GM13977 (cell line): ENCODE data around the gene NPTX1.

Experiments used
- DNase-seq: peaks from one replicate; pipeline ENCODE4 v3.0.0; 2012; ENCODE audit warnings: low spot score
- in situ Hi-C: fragments of 300-500 bp; cut with MboI; formaldehyde crosslinking; loops from one replicate; pipeline ENCODE4 v1.12.0; 2022; ENCODE audit warnings: low sequenced_read_pairs, low pct_unique_long_range_greater_than_20kb, mixed read lengths, inconsistent platforms; ENCODE audit not compliant: unreplicated experiment
- TF ChIP-seq, protein P1 (sequence below): IDR thresholded peaks from 2 replicates; pipeline ENCODE4 v1.5.1; 2012; ENCODE audit warnings: mild to moderate bottlenecking, control low read depth; ENCODE audit not compliant: insufficient read depth; ENCODE audit errors: extremely low read depth, missing control alignments

Gene NPTX1

GRCh38 chr17:80451104-80451775, 25.2 kb downstream of the NPTX1 start:
- TF ChIP-seq, protein P1, sequence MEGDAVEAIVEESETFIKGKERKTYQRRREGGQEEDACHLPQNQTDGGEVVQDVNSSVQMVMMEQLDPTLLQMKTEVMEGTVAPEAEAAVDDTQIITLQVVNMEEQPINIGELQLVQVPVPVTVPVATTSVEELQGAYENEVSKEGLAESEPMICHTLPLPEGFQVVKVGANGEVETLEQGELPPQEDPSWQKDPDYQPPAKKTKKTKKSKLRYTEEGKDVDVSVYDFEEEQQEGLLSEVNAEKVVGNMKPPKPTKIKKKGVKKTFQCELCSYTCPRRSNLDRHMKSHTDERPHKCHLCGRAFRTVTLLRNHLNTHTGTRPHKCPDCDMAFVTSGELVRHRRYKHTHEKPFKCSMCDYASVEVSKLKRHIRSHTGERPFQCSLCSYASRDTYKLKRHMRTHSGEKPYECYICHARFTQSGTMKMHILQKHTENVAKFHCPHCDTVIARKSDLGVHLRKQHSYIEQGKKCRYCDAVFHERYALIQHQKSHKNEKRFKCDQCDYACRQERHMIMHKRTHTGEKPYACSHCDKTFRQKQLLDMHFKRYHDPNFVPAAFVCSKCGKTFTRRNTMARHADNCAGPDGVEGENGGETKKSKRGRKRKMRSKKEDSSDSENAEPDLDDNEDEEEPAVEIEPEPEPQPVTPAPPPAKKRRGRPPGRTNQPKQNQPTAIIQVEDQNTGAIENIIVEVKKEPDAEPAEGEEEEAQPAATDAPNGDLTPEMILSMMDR = no peak
- in situ Hi-C loops = no loop called here
- DNase-seq = no peak

DNA sequence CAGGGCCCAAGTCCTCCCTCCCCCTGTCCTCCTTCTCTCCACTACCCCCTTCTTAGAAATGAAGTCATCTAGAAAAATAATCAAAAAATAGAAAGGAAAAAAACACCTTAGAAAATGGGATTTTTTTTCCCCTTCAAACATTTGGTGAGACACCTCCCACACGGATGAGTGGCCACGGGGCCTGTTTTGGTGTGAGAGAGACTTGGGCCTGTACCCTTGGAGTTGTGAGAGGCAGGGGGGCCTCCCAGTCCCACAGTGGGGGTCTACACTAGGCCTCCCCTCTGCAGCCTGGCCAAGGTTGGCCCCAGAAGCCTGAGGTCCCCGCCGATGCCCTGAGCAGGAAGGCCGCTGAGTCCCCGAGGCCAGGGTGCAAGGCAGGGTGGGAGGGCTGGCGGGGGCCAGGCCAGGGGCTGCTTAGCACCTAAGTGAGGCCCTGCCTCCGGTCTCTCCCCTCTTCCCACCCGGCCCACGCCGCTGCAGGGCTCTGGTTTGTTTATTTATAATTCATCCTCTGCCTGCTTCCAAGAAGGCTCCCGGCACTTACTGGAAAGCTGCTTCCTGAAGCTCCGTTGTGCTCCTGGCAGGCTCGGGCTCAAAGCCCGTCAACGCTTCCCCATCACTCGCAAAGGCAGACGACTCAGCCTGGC, 26.4 kb downstream of the NPTX1 start:
- TF ChIP-seq, protein P1 = no peak
- in situ Hi-C loops = no loop called here
- DNase-seq = no peak

DNA sequence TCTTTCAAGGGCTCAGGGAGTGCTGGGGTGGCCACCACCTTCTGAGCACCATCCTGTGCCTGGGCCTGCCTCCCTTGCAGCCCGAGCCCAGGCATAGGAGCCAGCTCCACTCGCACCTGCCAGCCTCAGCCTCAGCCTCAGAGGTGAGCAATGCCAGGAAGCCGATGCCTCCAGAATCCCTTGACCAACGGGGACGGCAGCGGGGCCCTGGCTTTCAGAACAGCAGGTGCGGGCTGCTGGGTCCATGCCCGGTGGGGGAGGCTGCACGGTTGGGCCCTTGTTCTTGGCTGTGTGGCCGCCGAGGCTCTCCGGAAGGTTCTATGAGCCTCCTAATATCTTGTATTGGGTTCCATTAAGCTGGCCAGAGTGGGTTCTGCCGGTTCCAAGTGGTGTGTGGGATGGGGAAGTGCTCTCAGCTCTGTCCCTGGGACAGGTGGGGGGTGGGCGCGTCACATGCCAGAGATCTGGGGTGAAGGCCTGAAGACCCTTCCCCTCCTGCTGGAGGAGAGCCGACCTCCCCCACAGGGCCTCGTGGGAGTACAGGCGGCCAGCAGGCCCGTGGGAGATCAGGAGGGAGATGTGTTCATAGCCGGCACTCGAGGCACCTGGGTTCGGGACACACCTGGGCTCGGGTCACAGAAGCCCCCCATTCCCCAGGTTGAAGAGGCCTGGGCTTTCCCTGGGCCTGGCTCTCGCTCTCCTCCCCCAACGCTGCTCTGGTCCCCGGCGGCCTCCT, 27.0 kb downstream of the NPTX1 start:
- TF ChIP-seq, protein P1 = no peak
- DNase-seq = no peak
- in situ Hi-C loops = no loop called here

- in situ Hi-C loops = no loop called here
- TF ChIP-seq, protein P1 = no peak
- no peak for DNase-seq
Observed at GRCh38 chr17:80447790-80448189, 28.6 kb downstream of the NPTX1 start.

DNA sequence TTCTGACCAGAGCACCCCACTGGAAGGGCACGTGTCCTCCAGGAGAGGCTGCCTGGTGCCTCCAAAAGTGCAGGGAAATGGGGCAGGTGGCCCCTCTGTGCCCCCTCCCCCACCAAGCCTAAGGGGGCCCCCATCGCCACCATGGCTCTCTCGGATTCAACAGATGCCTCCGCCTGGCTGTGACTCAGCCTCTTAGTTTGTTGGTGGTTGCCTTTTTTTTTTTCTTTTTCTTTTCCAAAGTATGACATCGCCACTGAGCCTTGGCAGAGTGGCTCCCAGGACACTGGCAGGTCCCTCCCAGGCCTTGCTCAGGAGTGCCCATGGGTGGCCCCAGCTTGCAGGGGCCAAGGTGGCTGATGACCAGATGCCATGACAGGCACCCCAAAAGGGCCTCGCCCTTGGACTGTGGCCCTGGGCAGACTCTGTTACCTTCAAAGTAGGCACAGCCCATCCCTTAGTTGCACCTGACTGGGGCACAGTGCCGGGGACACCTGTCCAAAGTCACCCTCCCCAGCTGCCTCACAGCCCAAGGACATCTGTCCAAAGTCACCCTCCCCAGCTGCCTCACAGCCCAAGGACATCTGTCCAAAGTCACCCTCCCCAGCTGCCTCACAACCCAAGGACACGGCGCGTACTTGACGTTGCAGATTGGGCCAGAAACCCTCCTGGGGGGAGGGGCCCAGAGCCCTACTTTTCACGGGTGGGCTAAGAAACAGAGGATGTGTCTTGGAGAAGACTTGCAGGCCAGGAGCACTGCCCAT, 29.6 kb downstream of the NPTX1 start:
- in situ Hi-C loops = no loop called here
- TF ChIP-seq, protein P1 = no peak
- no peak for DNase-seq

DNA sequence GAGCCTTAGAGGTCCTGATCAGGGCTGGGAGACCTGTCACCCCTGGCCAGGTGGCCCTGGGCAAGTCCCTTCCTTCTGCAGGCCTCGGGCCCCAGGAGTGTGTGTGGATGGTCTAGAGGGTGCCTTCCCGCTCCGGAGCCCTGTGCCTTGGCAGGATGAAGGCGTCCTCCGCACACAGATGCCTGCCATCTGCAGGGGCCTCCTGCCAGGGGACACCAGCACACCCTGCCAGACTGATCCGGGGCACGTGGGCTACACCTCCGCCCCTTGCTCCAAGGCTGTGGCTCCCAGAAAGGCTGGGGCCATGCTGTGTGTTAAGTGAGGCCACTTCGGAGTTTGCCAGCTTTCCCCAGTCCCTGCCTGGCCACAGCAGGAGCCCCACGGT, 30.7 kb downstream of the NPTX1 start:
- in situ Hi-C loops = no loop called here
- TF ChIP-seq, protein P1 = no peak
- DNase-seq = no peak
